ENCODE results near the gene PEX14. TPM values are rescaled to one million over a fixed set of nuclear protein-coding genes. Genes with fewer than 3 reads are reported as not detected.

Gene PEX14
- total RNA-seq, 1 donor from 2014 or later = 28.0 TPM

- H3K27me3 Mint-ChIP-seq (ENCODE audit: low read depth) = peaks cover 20% of the 10 kb centered on the region
- no peak for TF ChIP-seq CTCF (conservative IDR thresholded peaks at IDR 0.05)
- H3K36me3 Mint-ChIP-seq (ENCODE audit: low read depth) = no peaks in the 10 kb centered on the region
- no peak overlapping the region for H3K4me3 Mint-ChIP-seq
- no peak overlapping the region for H3K27ac Mint-ChIP-seq (ENCODE audit: unreplicated experiment)
- no peak for DNase-seq (ENCODE audit: low read depth, low spot score)
- H3K9me3 Mint-ChIP-seq = no peaks in the 10 kb centered on the region
- H3K4me1 Mint-ChIP-seq = peaks cover 6% of the 10 kb centered on the region
Measured at GRCh38 chr1:10634428-10635084, 159.8 kb downstream of the PEX14 start.

- no peak overlapping the region for H3K27ac Mint-ChIP-seq (ENCODE audit: unreplicated experiment)
- H3K4me3 Mint-ChIP-seq = peak overlapping the region; percentile 19
- DNase-seq (ENCODE audit: low read depth, low spot score) = no peak
Measured at GRCh38 chr1:10635085-10635896, 160.5 kb downstream of the PEX14 start.

GRCh38 chr1:10635992-10636391, 161.2 kb downstream of the PEX14 start:
- Mint-ChIP-seq H3K4me1 (peaks cover 6% of the 10 kb centered on the region), H3K9me3 (no peaks in the 10 kb centered on the region), H3K36me3 (ENCODE audit: low read depth) (no peaks in the 10 kb centered on the region), H3K27me3 (ENCODE audit: low read depth) (peaks cover 31% of the 10 kb centered on the region), H3K4me3 (no peak overlapping the region), H3K27ac (ENCODE audit: unreplicated experiment) (no peak overlapping the region)
- TF ChIP-seq CTCF (conservative IDR thresholded peaks at IDR 0.05) = no peak
- DNase-seq (ENCODE audit: low read depth, low spot score) = no peak

More at GRCh38 chr1:10635085-10635896, 160.5 kb downstream of the PEX14 start:
- H3K4me1 Mint-ChIP-seq = peaks cover 6% of the 10 kb centered on the region
- H3K9me3 Mint-ChIP-seq = no peaks in the 10 kb centered on the region
- peaks cover 26% of the 10 kb centered on the region for H3K27me3 Mint-ChIP-seq (ENCODE audit: low read depth)
- H3K36me3 Mint-ChIP-seq (ENCODE audit: low read depth) = no peaks in the 10 kb centered on the region
- TF ChIP-seq CTCF (conservative IDR thresholded peaks at IDR 0.05) = no peak

GRCh38 chr1:10637400-10637799, 162.7 kb downstream of the PEX14 start:
- Mint-ChIP-seq H3K36me3 (ENCODE audit: low read depth) (no peaks in the 10 kb centered on the region), H3K9me3 (no peaks in the 10 kb centered on the region), H3K27ac (ENCODE audit: unreplicated experiment) (no peak overlapping the region), H3K4me1 (peaks cover under 1% of the 10 kb centered on the region), H3K4me3 (peak overlapping the region; percentile 19), H3K27me3 (ENCODE audit: low read depth) (peaks cover 34% of the 10 kb centered on the region)
- no peak for TF ChIP-seq CTCF (conservative IDR thresholded peaks at IDR 0.05)
- no peak for DNase-seq (ENCODE audit: low read depth, low spot score)

- Mint-ChIP-seq H3K27me3 (ENCODE audit: low read depth) (peaks cover 34% of the 10 kb centered on the region), H3K36me3 (ENCODE audit: low read depth) (no peaks in the 10 kb centered on the region), H3K9me3 (no peaks in the 10 kb centered on the region), H3K27ac (ENCODE audit: unreplicated experiment) (no peak overlapping the region), H3K4me3 (peak overlapping the region; percentile 31), H3K4me1 (no peaks in the 10 kb centered on the region)
- no peak for DNase-seq (ENCODE audit: low read depth, low spot score)
- peak; percentile 42 for TF ChIP-seq CTCF (conservative IDR thresholded peaks at IDR 0.05)
Measured at GRCh38 chr1:10637834-10638558, 163.2 kb downstream of the PEX14 start.

Measured in neural crest cell (in vitro differentiated cells).